HepG2 (cell line): ENCODE results near the gene RBCK1. TPM values are rescaled to one million over a fixed set of nuclear protein-coding genes. Genes with fewer than 3 reads are reported as not detected.

ENCODE experiments used
- ATAC-seq: fragments of 200-7000 bp; cut with Tn5 transposase; 3 replicates; pipeline ENCODE4 v1.9.1; 2020; ENCODE audit warnings: mild to moderate bottlenecking, moderate library complexity
- BruUV-seq: library from RNA; stranded (reverse); fragments of 400-500 nt; replicated peaks from 2 replicates; lab custom pipeline; 2021; lab: Mats Ljungman, UMichigan
- CTCF ChIA-PET: fragments of 300-600 bp; formaldehyde crosslinking; extraction: SDS; loops from one replicate; lab custom pipeline; 2021; ENCODE audit warnings: low total read pairs, inconsistent platforms, low intra/inter-chr PET ratio; lab: Yijun Ruan, JAX
- POLR2A ChIA-PET: fragments of 350-600 bp; sonication (Branson Sonifier 250); formaldehyde crosslinking; loops from one replicate; lab custom pipeline; 2020; ENCODE audit warnings: antibody characterized with exemption, inconsistent platforms; lab: Yijun Ruan, JAX
- DNase-seq: peaks from one replicate; pipeline ENCODE4 v3.0.0-alpha.2; 2015; ENCODE audit warnings: low spot score
- FAIRE-seq: peaks from 3 replicates; lab custom pipeline; 2011; peaks lifted over from hg19 to GRCh38; lab: Jason Lieb, UNC
- H2AFZ ChIP-seq: one replicate; pipeline ENCODE4 v1.6.1; 2011; ENCODE audit warnings: low read length, inconsistent platforms
- H3K27ac ChIP-seq: fragments of 300-600 bp; 3 replicates; pipeline ENCODE4 v1.8.0; 2011; ENCODE audit warnings: mixed run types, mild to moderate bottlenecking, mixed read lengths, low read length, inconsistent platforms; ENCODE audit not compliant: insufficient read depth; ENCODE audit errors: extremely low read length
- H3K27me3 ChIP-seq, 2 experiments: fragments of 200-600 bp in 1 of 2; 2 replicates in 1 of 2; 3 replicates in 1 of 2; pipeline versions ENCODE4 v1.6.0 to v1.8.0; 2011; ENCODE audit warnings: low read length in 2 of 2, mild to moderate bottlenecking in 2 of 2, moderate library complexity in 2 of 2, inconsistent platforms in 1 of 2; ENCODE audit not compliant: insufficient read depth in 2 of 2, control insufficient read depth in 1 of 2
- H3K36me3 ChIP-seq, 2 experiments: fragments of 200-600 bp in 1 of 2; replicated peaks in 1 of 2; 2 replicates in 1 of 2; 3 replicates in 1 of 2; pipeline versions ENCODE4 v1.5.1 to v1.8.0; 2011; ENCODE audit warnings: low read length in 2 of 2, inconsistent platforms in 1 of 2; ENCODE audit not compliant: insufficient read depth in 2 of 2, control insufficient read depth in 1 of 2
- H3K4me1 ChIP-seq: 2 replicates; pipeline ENCODE4 v1.5.1; 2012; ENCODE audit warnings: low read length, inconsistent platforms; ENCODE audit not compliant: insufficient read depth
- H3K4me2 ChIP-seq: 2 replicates; pipeline ENCODE4 v1.6.0; 2011; ENCODE audit warnings: low read depth, low read length, inconsistent platforms
- H3K4me3 ChIP-seq, 3 experiments: fragments of 200-600 bp in 1 of 3; sonication (generic), shearing (Covaris generic) in 1 of 3; replicated peaks in 1 of 3; 2 replicates each; pipeline ENCODE4 v1.5.1; 2011 to 2016; ENCODE audit warnings: low read length in 3 of 3, inconsistent platforms in 2 of 3, low read depth in 2 of 3, mild to moderate bottlenecking in 2 of 3, control low read depth in 1 of 3, mixed read lengths in 1 of 3; ENCODE audit not compliant: insufficient read depth in 1 of 3
- H3K79me2 ChIP-seq: one replicate; pipeline ENCODE4 v1.6.1; 2011; ENCODE audit warnings: low read length, inconsistent platforms; ENCODE audit not compliant: insufficient read depth
- H3K9ac ChIP-seq: 2 replicates; pipeline ENCODE4 v1.6.0; 2011; ENCODE audit warnings: mild to moderate bottlenecking, low read depth, low read length, inconsistent platforms; ENCODE audit not compliant: insufficient read depth
- H3K9me3 ChIP-seq: 2 replicates; pipeline ENCODE4 v1.5.1; 2012; ENCODE audit warnings: mild to moderate bottlenecking, low read length
- H4K20me1 ChIP-seq: 2 replicates; pipeline ENCODE4 v1.6.0; 2011; ENCODE audit warnings: inconsistent platforms, mild to moderate bottlenecking, low read length, moderate library complexity; ENCODE audit not compliant: insufficient read depth
- ARNT2 ChIP-seq: sonication (generic); formaldehyde crosslinking; IDR thresholded peaks from 2 replicates; pipeline ENCODE4 v1.8.0; 2022; ENCODE audit warnings: mild to moderate bottlenecking, low read depth, missing genetic modification reagents, moderate library complexity
- HHEX ChIP-seq: IDR thresholded peaks from 2 replicates; pipeline ENCODE4 v1.6.1; 2016; ENCODE audit warnings: control low read depth
- IKZF1 ChIP-seq: fragments of 450-650 bp; IDR thresholded peaks from 2 replicates; pipeline ENCODE4 v1.7.1; 2016
- KDM5A ChIP-seq: fragments of 200-600 bp; sonication (generic); IDR thresholded peaks from 2 replicates; pipeline ENCODE4 v1.7.0; 2018; ENCODE audit warnings: antibody characterized with exemption, mild to moderate bottlenecking, low read length, borderline replicate concordance
- MTERF4 ChIP-seq: sonication (generic); formaldehyde crosslinking; IDR thresholded peaks from 2 replicates; pipeline ENCODE4 v1.8.0; 2023; ENCODE audit warnings: mild to moderate bottlenecking, missing genetic modification reagents
- TOE1 ChIP-seq: sonication (generic); formaldehyde crosslinking; IDR thresholded peaks from 2 replicates; pipeline ENCODE4 v1.4.0; 2020; ENCODE audit warnings: mild to moderate bottlenecking, missing genetic modification reagents
- TOPORS ChIP-seq: sonication (generic); formaldehyde crosslinking; IDR thresholded peaks from 2 replicates; pipeline ENCODE4 v1.8.0; 2023; ENCODE audit warnings: mild to moderate bottlenecking, missing genetic modification reagents
- ZNF382 ChIP-seq: sonication (generic); formaldehyde crosslinking; IDR thresholded peaks from 2 replicates; pipeline ENCODE4 v1.5.0; 2020; ENCODE audit warnings: missing genetic modification reagents, mild to moderate bottlenecking, borderline replicate concordance
- ZNF431 ChIP-seq: sonication (generic); formaldehyde crosslinking; IDR thresholded peaks from 2 replicates; pipeline ENCODE4 v1.9.0; 2022; ENCODE audit warnings: missing genetic modification reagents, low read depth, mild to moderate bottlenecking, borderline replicate concordance
- ZNF547 ChIP-seq: sonication (generic); formaldehyde crosslinking; IDR thresholded peaks from 2 replicates; pipeline ENCODE4 v1.5.1; 2020; ENCODE audit warnings: mild to moderate bottlenecking, missing genetic modification reagents
- ZNF746 ChIP-seq: sonication (generic); formaldehyde crosslinking; IDR thresholded peaks from 2 replicates; pipeline ENCODE4 v1.8.0; 2022; ENCODE audit warnings: mild to moderate bottlenecking, missing genetic modification reagents
- ZSCAN29 ChIP-seq: sonication (generic); formaldehyde crosslinking; conservative IDR thresholded peaks from 2 replicates; pipeline ENCODE4 v1.4.0; 2020; ENCODE audit warnings: mild to moderate bottlenecking, missing genetic modification reagents
- WGBS: methylation state at CpG from one replicate; pipeline ENCODE4 v1.1.6; 2017; ENCODE audit warnings: low lambda C conversion rate; 5-methylcytosine and 5-hydroxymethylcytosine counted together
- in situ Hi-C: cut with HindIII; loops from 2 replicates; pipeline ENCODE4 v1.10.0; 2017; ENCODE audit warnings: low pct_unique_long_range_greater_than_20kb; ENCODE audit not compliant: extremely low pct_ligation_motif_present
- intact Hi-C: fragments of 100-400 bp; cut with micrococcal nuclease; formaldehyde crosslinking; loops from one replicate; pipeline ENCODE4 v1.10.0; 2022; ENCODE audit not compliant: unreplicated experiment
- polyA plus RNA-seq, 8 experiments: library from polyadenylated mRNA; depleted of rRNA in 3 of 8; stranded (reverse) in 7 of 8; unstranded in 1 of 8; fragments of >200 nt; fragmentation: Illumina TruSeq in 4 of 8; extraction: Trizol in 4 of 8; gene quantifications; 2 replicates each; pipeline versions ENCODE4 v1.2.1 to v1.2.3, GENCODE V29; 2011 to 2016; ENCODE audit warnings: low read depth in 4 of 8, missing spikeins in 1 of 8, mixed read lengths in 1 of 8; ENCODE audit not compliant: insufficient read depth in 1 of 8
- total RNA-seq, 5 experiments: library from RNA; depleted of rRNA; stranded (reverse); fragments of >200 nt; fragmentation: Illumina TruSeq; extraction: Trizol; gene quantifications; 2 replicates each; pipeline ENCODE4 v1.2.3, GENCODE V29; 2016; ENCODE audit warnings: low read depth in 1 of 5

Gene RBCK1
- total and polyA plus RNA-seq, 2 of the 13 experiments (the other 11 are each of a cell fraction or from before 2014, with no cell fraction given): 149 to 215 TPM

DNA sequence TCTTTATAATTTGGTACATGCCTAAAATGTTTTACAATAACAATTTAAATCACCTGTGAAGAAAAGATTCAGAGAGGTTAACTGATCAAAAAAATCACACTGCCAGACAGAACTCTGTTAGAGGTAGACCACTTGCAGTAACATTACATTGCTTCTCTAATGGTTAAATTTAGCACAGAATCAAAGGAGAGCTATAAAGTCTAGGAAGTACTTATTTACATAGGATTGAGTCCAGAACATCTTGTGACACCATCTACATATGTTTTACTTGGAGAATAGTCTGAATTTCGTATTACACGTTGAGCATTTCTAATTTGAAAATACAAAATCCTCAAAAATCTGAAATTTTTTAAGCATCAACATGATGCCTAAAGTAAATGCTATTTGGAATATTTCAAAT is 71.4 kb downstream of the RBCK1 start:
- ATAC-seq: no peak
- Histone ChIP-seq H3K9ac (no peak overlapping the region), H3K79me2 (no peaks in the 10 kb centered on the region), H3K9me3 (no peaks in the 10 kb centered on the region), H2AFZ (no peak overlapping the region), H3K36me3 (peaks cover 28 to 51% of the 10 kb centered on the region in 2 experiments), H4K20me1 (no peaks in the 10 kb centered on the region), H3K4me2 (no peak overlapping the region), H3K27ac (no peak overlapping the region), H3K27me3 (no peaks in the 10 kb centered on the region), H3K4me3 (no peak overlapping the region), H3K4me1 (peaks cover 55% of the 10 kb centered on the region)
- ChIA-PET CTCF (interaction anchor here (1.2 to 3.0 kb wide), 5 partner anchors 17 to 125 kb away, joined by 3 to 24 read pairs (median 5); no protein-coding TSS in a partner anchor), POLR2A (no interaction called here)
- WGBS: 94% methylated on average over 2 of the region's 2 CpGs
- intact Hi-C loops: loop anchor here (1.0 to 5.0 kb wide), 4 partner anchors 17 to 125 kb away; partner anchors contain the start of gene TBC1D20
- BruUV-seq: no TSS peak
- FAIRE-seq: no peak
- TF ChIP-seq HHEX (CRISPR knock-in tag): no peak
- no peak for TF ChIP-seq ZSCAN29 (CRISPR knock-in tag)
- TF ChIP-seq ZNF382: no peak
- TF ChIP-seq TOE1: 0 out of 2 replicates have a peak, but pooled peaks have one; percentile 18
- TF ChIP-seq MTERF4 (CRISPR knock-in tag): no peak
- no peak for TF ChIP-seq ZNF746 (CRISPR knock-in tag)
- TF ChIP-seq ZNF431: no peak
- no peak for TF ChIP-seq IKZF1
- 0 out of 2 replicates have a peak, but pooled peaks have one; percentile 8 for TF ChIP-seq KDM5A
- TF ChIP-seq ZNF547: no peak
- no peak for TF ChIP-seq ARNT2 (CRISPR knock-in tag)
- TF ChIP-seq TOPORS (CRISPR knock-in tag): no peak
- no peak for DNase-seq
- in situ Hi-C loops: no loop called here
